ACC112 (cell line): ENCODE results near the gene SVOPL.

ENCODE experiments used
- H2AFZ ChIP-seq: fragments of 200-600 bp; sonication (generic); one replicate; pipeline ENCODE4 v1.6.0; 2017; ENCODE audit warnings: antibody characterized with exemption, low read length; ENCODE audit not compliant: unreplicated experiment
- H3K27ac ChIP-seq: fragments of 200-600 bp; sonication (generic); 2 replicates; pipeline ENCODE4 v1.5.1; 2014; ENCODE audit warnings: low read depth, mild to moderate bottlenecking, antibody characterized with exemption, low read length, moderate library complexity
- H3K27me3 ChIP-seq: fragments of 200-600 bp; sonication (generic); 2 replicates; pipeline ENCODE4 v1.6.1; 2014; ENCODE audit warnings: mild to moderate bottlenecking, antibody characterized with exemption, low read length, moderate library complexity, mixed read lengths; ENCODE audit not compliant: insufficient read depth
- H3K36me3 ChIP-seq: fragments of 200-600 bp; sonication (generic); 2 replicates; pipeline ENCODE4 v1.6.1; 2016; ENCODE audit warnings: mild to moderate bottlenecking, antibody characterized with exemption, low read length, moderate library complexity, mixed read lengths; ENCODE audit not compliant: insufficient read depth
- H3K4me1 ChIP-seq: fragments of 200-600 bp; sonication (generic); one replicate; pipeline ENCODE4 v1.6.1; 2016; ENCODE audit warnings: low read length, mixed read lengths; ENCODE audit not compliant: insufficient read depth, unreplicated experiment, control insufficient read depth
- H3K4me3 ChIP-seq: fragments of 200-600 bp; sonication (generic); 2 replicates; pipeline ENCODE4 v1.5.1; 2014; ENCODE audit warnings: mild to moderate bottlenecking, low read depth, low read length
- H3K79me2 ChIP-seq: fragments of 200-600 bp; sonication (generic); one replicate; pipeline ENCODE4 v1.6.0; 2016; ENCODE audit warnings: low read length; ENCODE audit not compliant: control insufficient read depth, unreplicated experiment, insufficient read depth

The SVOPL gene

GRCh38 chr7:138669364-138669763 is 31.8 kb downstream of the SVOPL start:
- Histone ChIP-seq H3K36me3 (no peaks in the 10 kb centered on the region), H3K27me3 (peaks cover 58% of the 10 kb centered on the region), H3K4me1 (no peaks in the 10 kb centered on the region), H3K4me3 (no peak overlapping the region), H3K79me2 (no peaks in the 10 kb centered on the region), H3K27ac (no peak overlapping the region), H2AFZ (no peak overlapping the region)

GRCh38 chr7:138668946-138669345 is 32.2 kb downstream of the SVOPL start:
- Histone ChIP-seq H2AFZ (no peak overlapping the region), H3K79me2 (no peaks in the 10 kb centered on the region), H3K27ac (no peak overlapping the region), H3K27me3 (peaks cover 61% of the 10 kb centered on the region), H3K4me1 (no peaks in the 10 kb centered on the region), H3K36me3 (no peaks in the 10 kb centered on the region), H3K4me3 (no peak overlapping the region)

- no peaks in the 10 kb centered on the region for H3K36me3 ChIP-seq
- peaks cover 68% of the 10 kb centered on the region for H3K27me3 ChIP-seq
- H3K4me1 ChIP-seq = no peaks in the 10 kb centered on the region
- no peak overlapping the region for H3K4me3 ChIP-seq
- H2AFZ ChIP-seq = no peak overlapping the region
- H3K27ac ChIP-seq = no peak overlapping the region
- H3K79me2 ChIP-seq = no peaks in the 10 kb centered on the region
Observed at GRCh38 chr7:138668229-138668596, 32.9 kb downstream of the SVOPL start.

GRCh38 chr7:138667535-138668228 is 33.5 kb downstream of the SVOPL start:
- Histone ChIP-seq H3K79me2 (no peaks in the 10 kb centered on the region), H3K36me3 (no peaks in the 10 kb centered on the region), H3K4me3 (no peak overlapping the region), H3K27me3 (peaks cover 73% of the 10 kb centered on the region), H2AFZ (no peak overlapping the region), H3K27ac (no peak overlapping the region), H3K4me1 (no peaks in the 10 kb centered on the region)

GRCh38 chr7:138666385-138666784 is 34.8 kb downstream of the SVOPL start:
- H3K4me1 ChIP-seq = no peaks in the 10 kb centered on the region
- peaks cover 86% of the 10 kb centered on the region for H3K27me3 ChIP-seq
- H3K79me2 ChIP-seq = no peaks in the 10 kb centered on the region
- H3K27ac ChIP-seq = no peak overlapping the region
- no peak overlapping the region for H3K4me3 ChIP-seq
- H3K36me3 ChIP-seq = no peaks in the 10 kb centered on the region
- H2AFZ ChIP-seq = no peak overlapping the region

- Histone ChIP-seq H3K4me3 (no peak overlapping the region), H3K36me3 (no peaks in the 10 kb centered on the region), H3K27me3 (peaks cover 93% of the 10 kb centered on the region), H3K4me1 (no peaks in the 10 kb centered on the region), H2AFZ (no peak overlapping the region), H3K27ac (no peak overlapping the region), H3K79me2 (no peaks in the 10 kb centered on the region)
Observed at GRCh38 chr7:138665669-138666140, 35.5 kb downstream of the SVOPL start.

GRCh38 chr7:138665249-138665648 is 35.9 kb downstream of the SVOPL start:
- Histone ChIP-seq H3K79me2 (no peaks in the 10 kb centered on the region), H3K36me3 (no peaks in the 10 kb centered on the region), H3K27me3 (peaks cover 89% of the 10 kb centered on the region), H2AFZ (no peak overlapping the region), H3K4me3 (no peak overlapping the region), H3K4me1 (no peaks in the 10 kb centered on the region), H3K27ac (no peak overlapping the region)

- peaks cover 77% of the 10 kb centered on the region for H3K27me3 ChIP-seq
- H2AFZ ChIP-seq = no peak overlapping the region
- peak overlapping the region; percentile 64 for H3K4me3 ChIP-seq
- H3K79me2 ChIP-seq = no peaks in the 10 kb centered on the region
- H3K4me1 ChIP-seq = no peaks in the 10 kb centered on the region
- H3K36me3 ChIP-seq = no peaks in the 10 kb centered on the region
- no peak overlapping the region for H3K27ac ChIP-seq
Observed at GRCh38 chr7:138663725-138664710, 37.1 kb downstream of the SVOPL start.

- H3K27me3 ChIP-seq = peaks cover 69% of the 10 kb centered on the region
- H3K4me1 ChIP-seq = no peaks in the 10 kb centered on the region
- H3K79me2 ChIP-seq = no peaks in the 10 kb centered on the region
- no peak overlapping the region for H3K4me3 ChIP-seq
- H3K27ac ChIP-seq = no peak overlapping the region
- no peak overlapping the region for H2AFZ ChIP-seq
- no peaks in the 10 kb centered on the region for H3K36me3 ChIP-seq
Observed at GRCh38 chr7:138662991-138663320, 38.2 kb downstream of the SVOPL start.

- H3K4me1 ChIP-seq = no peaks in the 10 kb centered on the region
- no peak overlapping the region for H3K27ac ChIP-seq
- H3K79me2 ChIP-seq = no peaks in the 10 kb centered on the region
- H3K27me3 ChIP-seq = peaks cover 63% of the 10 kb centered on the region
- no peak overlapping the region for H2AFZ ChIP-seq
- H3K36me3 ChIP-seq = no peaks in the 10 kb centered on the region
- no peak overlapping the region for H3K4me3 ChIP-seq
Observed at GRCh38 chr7:138662076-138662990, 38.8 kb downstream of the SVOPL start.
